ENCODE measurements around the gene NLK. TPM values are rescaled to one million over a fixed set of nuclear protein-coding genes. Genes with fewer than 3 reads are reported as not detected.

NLK gene
- total and polyA plus RNA-seq, 2 donors (not counting 1 experiment from before 2014, with no cell fraction given), result 14.4 to 16.1 TPM

DNA sequence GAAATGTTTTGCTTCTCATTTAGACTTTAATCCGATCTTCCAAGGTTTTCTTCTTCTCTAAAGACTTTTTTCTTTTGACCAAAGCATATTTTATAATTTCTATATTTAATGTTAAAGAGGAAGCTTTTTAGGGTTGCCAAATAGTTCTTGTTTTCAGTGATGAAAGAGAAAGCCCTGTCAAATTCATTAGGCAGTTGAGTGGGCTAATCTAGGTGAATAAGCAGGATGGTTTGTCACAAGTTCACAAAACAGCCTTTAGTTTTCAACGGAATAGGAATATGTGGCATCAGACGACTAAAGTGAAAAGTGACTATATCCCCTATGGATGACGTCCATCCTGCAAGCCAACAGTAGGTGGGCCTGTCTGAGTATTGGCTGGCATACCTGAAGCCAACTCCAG, 118.8 kb downstream of the NLK start:
- Histone ChIP-seq H3K79me2 (ENCODE audit: control insufficient read depth, insufficient read depth, low read length) (no peaks in the 10 kb centered on the region), H3K27me3 (ENCODE audit: control insufficient read depth, insufficient read depth, low read length) (no peaks in the 10 kb centered on the region), H3K27ac (ENCODE audit: insufficient read depth, low read length) (no peak overlapping the region), H4K20me1 (ENCODE audit: control insufficient read depth, extremely low read depth, insufficient read depth, low read length) (no peaks in the 10 kb centered on the region), H3K4me3 (replicated peaks in 1 of 4; ENCODE audit: control extremely low read depth in 1 of 4, insufficient read depth in 1 of 4, low read depth in 3 of 4, low read length in 4 of 4) (no peak overlapping the region), H2AFZ (ENCODE audit: low read length) (no peak overlapping the region), H3K36me3 (ENCODE audit: control insufficient read depth, insufficient read depth, low read length) (no peaks in the 10 kb centered on the region), H3K9me3 (ENCODE audit: control insufficient read depth, insufficient read depth, low read depth, low read length) (no peaks in the 10 kb centered on the region), H3K4me2 (ENCODE audit: extremely low read depth, insufficient read depth, low read length) (no peak overlapping the region), H3K4me1 (ENCODE audit: control insufficient read depth, extremely low read depth, insufficient read depth, low read length) (no peaks in the 10 kb centered on the region), H3K9ac (ENCODE audit: insufficient read depth, low read length) (no peak overlapping the region)
- TF ChIP-seq EZH2 (IDR thresholded peaks at IDR 0.05; ENCODE audit: low read length, missing control alignments), result no peak
- TF ChIP-seq, protein P1, sequence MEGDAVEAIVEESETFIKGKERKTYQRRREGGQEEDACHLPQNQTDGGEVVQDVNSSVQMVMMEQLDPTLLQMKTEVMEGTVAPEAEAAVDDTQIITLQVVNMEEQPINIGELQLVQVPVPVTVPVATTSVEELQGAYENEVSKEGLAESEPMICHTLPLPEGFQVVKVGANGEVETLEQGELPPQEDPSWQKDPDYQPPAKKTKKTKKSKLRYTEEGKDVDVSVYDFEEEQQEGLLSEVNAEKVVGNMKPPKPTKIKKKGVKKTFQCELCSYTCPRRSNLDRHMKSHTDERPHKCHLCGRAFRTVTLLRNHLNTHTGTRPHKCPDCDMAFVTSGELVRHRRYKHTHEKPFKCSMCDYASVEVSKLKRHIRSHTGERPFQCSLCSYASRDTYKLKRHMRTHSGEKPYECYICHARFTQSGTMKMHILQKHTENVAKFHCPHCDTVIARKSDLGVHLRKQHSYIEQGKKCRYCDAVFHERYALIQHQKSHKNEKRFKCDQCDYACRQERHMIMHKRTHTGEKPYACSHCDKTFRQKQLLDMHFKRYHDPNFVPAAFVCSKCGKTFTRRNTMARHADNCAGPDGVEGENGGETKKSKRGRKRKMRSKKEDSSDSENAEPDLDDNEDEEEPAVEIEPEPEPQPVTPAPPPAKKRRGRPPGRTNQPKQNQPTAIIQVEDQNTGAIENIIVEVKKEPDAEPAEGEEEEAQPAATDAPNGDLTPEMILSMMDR (conservative IDR thresholded peaks at IDR 0.05 in 1 of 2, IDR thresholded peaks at IDR 0.05 in 1 of 2; ENCODE audit: low read depth in 1 of 2, low read length in 2 of 2), result no peak
- no peak for DNase-seq (ENCODE audit: low read depth in 2 of 2)

DNA sequence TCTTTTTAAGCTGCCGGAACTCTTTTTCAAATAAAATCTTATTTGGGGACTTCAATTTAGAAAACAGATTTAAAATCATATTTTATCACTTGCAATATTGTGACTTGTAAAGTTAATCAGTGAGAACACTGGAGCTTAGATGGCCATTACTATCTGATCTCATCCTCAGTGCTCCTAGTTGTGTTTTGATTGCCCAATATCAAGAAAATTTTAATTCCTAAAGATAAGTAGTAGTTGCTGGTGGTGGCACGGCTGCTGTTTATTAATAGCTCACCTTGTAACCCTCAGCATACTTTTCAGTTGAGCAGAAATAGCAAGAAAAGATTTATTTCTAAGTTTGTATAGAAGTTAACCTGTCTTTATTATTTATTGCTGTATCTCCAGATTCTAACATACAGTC, 124.0 kb downstream of the NLK start:
- Histone ChIP-seq H3K27me3 (ENCODE audit: control insufficient read depth, insufficient read depth, low read length) (no peaks in the 10 kb centered on the region), H3K4me1 (ENCODE audit: control insufficient read depth, extremely low read depth, insufficient read depth, low read length) (peaks cover 2% of the 10 kb centered on the region), H3K9me3 (ENCODE audit: control insufficient read depth, insufficient read depth, low read depth, low read length) (no peaks in the 10 kb centered on the region), H3K4me3 (replicated peaks in 1 of 4; ENCODE audit: control extremely low read depth in 1 of 4, insufficient read depth in 1 of 4, low read depth in 3 of 4, low read length in 4 of 4) (no peak overlapping the region), H3K9ac (ENCODE audit: insufficient read depth, low read length) (no peak overlapping the region), H3K36me3 (ENCODE audit: control insufficient read depth, insufficient read depth, low read length) (no peaks in the 10 kb centered on the region), H3K4me2 (ENCODE audit: extremely low read depth, insufficient read depth, low read length) (no peak overlapping the region), H3K79me2 (ENCODE audit: control insufficient read depth, insufficient read depth, low read length) (no peaks in the 10 kb centered on the region), H4K20me1 (ENCODE audit: control insufficient read depth, extremely low read depth, insufficient read depth, low read length) (no peaks in the 10 kb centered on the region), H2AFZ (ENCODE audit: low read length) (no peak overlapping the region), H3K27ac (ENCODE audit: insufficient read depth, low read length) (no peak overlapping the region)
- DNase-seq (ENCODE audit: low read depth in 2 of 2), result no peak
- TF ChIP-seq, protein P1 (conservative IDR thresholded peaks at IDR 0.05 in 1 of 2, IDR thresholded peaks at IDR 0.05 in 1 of 2; ENCODE audit: low read depth in 1 of 2, low read length in 2 of 2), result no peak

DNA sequence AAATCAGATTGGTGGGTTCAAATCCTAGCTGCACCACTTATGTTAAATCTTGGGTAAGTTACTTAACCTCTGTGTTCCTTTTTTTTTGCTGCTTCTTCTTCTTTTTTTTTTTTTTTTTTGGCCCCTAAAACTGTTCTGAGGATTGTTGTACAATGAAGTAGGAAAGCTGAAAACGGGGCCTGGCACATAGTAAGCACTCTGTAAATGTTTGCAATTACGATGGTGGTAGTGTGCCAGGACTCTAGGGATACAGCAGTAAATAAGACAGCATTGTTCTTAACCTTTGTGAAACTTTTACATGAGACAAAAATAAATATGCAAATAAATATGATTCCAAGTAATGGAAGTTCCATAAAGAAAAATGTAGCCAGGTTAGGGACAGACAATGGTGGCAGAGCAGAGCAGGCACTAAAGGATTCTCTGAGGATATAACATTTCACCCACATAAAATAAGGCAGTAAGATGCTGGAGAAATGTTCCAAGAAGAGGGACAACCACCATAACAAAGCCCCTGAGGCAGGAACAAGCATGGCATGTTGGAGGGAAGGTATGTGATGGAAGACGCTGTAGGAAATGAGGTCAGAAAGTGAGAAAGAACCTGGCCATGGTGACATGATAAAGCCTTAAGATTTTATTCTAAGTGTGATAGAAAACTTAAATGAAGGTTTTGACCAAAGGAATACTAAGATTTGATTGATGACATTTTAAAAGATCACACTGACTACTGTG, 127.3 kb downstream of the NLK start:
- H2AFZ ChIP-seq (ENCODE audit: low read length), result no peak overlapping the region
- TF ChIP-seq EZH2 (IDR thresholded peaks at IDR 0.05; ENCODE audit: low read length, missing control alignments), result no peak
- TF ChIP-seq, protein P1 (conservative IDR thresholded peaks at IDR 0.05 in 1 of 2, IDR thresholded peaks at IDR 0.05 in 1 of 2; ENCODE audit: low read depth in 1 of 2, low read length in 2 of 2), result no peak
- no peaks in the 10 kb centered on the region for H3K79me2 ChIP-seq (ENCODE audit: control insufficient read depth, insufficient read depth, low read length)
- H3K27ac ChIP-seq (ENCODE audit: insufficient read depth, low read length), result no peak overlapping the region
- H3K4me3 ChIP-seq (replicated peaks in 1 of 4; ENCODE audit: control extremely low read depth in 1 of 4, insufficient read depth in 1 of 4, low read depth in 3 of 4, low read length in 4 of 4), result no peak overlapping the region
- DNase-seq (ENCODE audit: low read depth in 2 of 2), result no peak
- no peak overlapping the region for H3K9ac ChIP-seq (ENCODE audit: insufficient read depth, low read length)
- no peak overlapping the region for H3K4me2 ChIP-seq (ENCODE audit: extremely low read depth, insufficient read depth, low read length)
- H3K27me3 ChIP-seq (ENCODE audit: control insufficient read depth, insufficient read depth, low read length), result no peaks in the 10 kb centered on the region
- peaks cover 5% of the 10 kb centered on the region for H3K4me1 ChIP-seq (ENCODE audit: control insufficient read depth, extremely low read depth, insufficient read depth, low read length)
- H3K9me3 ChIP-seq (ENCODE audit: control insufficient read depth, insufficient read depth, low read depth, low read length), result no peaks in the 10 kb centered on the region
- no peaks in the 10 kb centered on the region for H3K36me3 ChIP-seq (ENCODE audit: control insufficient read depth, insufficient read depth, low read length)
- H4K20me1 ChIP-seq (ENCODE audit: control insufficient read depth, extremely low read depth, insufficient read depth, low read length), result no peaks in the 10 kb centered on the region

Measured in fibroblast of lung (primary cell).